ENCODE data around the gene BMPR2. TPM values are rescaled to one million over a fixed set of nuclear protein-coding genes. Genes with fewer than 3 reads are reported as not detected.
"Not testable (repeated sequence)": the region's sequence is repeated elsewhere in the genome, so short reads cannot be mapped to it uniquely, and the experiment has no call there.

The BMPR2 gene
- total RNA-seq, 6 experiments from 2014 or later, result 50.5 to 59.4 (median 56.4) TPM

DNA sequence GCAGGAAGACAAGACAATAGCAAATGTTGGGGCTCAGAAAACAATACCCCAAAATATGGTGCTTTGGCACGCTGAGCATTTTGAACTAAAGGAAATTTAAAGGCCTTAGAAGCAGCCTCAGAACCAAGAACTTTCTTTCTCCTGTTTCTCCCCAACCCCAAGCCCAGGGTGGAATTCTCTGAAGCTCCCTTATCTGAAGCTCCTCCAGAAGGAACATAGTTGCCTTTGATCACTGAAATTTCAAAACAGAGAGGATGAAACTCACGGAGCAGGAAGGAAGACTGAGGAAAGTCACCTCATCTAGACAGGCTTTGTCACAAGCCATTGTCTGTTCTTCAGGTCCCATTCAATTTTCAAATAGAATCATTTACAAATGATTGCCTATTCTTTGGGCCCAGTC lies 15.5 kb upstream of the BMPR2 start:
- no peak overlapping the region for H3K4me3 Mint-ChIP-seq
- no peaks in the 10 kb centered on the region for H3K27me3 Mint-ChIP-seq (ENCODE audit: insufficient read depth)
- TF ChIP-seq, protein P1, sequence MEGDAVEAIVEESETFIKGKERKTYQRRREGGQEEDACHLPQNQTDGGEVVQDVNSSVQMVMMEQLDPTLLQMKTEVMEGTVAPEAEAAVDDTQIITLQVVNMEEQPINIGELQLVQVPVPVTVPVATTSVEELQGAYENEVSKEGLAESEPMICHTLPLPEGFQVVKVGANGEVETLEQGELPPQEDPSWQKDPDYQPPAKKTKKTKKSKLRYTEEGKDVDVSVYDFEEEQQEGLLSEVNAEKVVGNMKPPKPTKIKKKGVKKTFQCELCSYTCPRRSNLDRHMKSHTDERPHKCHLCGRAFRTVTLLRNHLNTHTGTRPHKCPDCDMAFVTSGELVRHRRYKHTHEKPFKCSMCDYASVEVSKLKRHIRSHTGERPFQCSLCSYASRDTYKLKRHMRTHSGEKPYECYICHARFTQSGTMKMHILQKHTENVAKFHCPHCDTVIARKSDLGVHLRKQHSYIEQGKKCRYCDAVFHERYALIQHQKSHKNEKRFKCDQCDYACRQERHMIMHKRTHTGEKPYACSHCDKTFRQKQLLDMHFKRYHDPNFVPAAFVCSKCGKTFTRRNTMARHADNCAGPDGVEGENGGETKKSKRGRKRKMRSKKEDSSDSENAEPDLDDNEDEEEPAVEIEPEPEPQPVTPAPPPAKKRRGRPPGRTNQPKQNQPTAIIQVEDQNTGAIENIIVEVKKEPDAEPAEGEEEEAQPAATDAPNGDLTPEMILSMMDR (IDR thresholded peaks at IDR 0.05), result no peak
- no peak for DNase-seq
- peaks cover 9% of the 10 kb centered on the region for H3K4me1 Mint-ChIP-seq (ENCODE audit: low read depth)
- no peak overlapping the region for H3K27ac Mint-ChIP-seq
- no peaks in the 10 kb centered on the region for H3K36me3 Mint-ChIP-seq (ENCODE audit: low read depth)
- H3K9me3 Mint-ChIP-seq, result no peaks in the 10 kb centered on the region

DNA sequence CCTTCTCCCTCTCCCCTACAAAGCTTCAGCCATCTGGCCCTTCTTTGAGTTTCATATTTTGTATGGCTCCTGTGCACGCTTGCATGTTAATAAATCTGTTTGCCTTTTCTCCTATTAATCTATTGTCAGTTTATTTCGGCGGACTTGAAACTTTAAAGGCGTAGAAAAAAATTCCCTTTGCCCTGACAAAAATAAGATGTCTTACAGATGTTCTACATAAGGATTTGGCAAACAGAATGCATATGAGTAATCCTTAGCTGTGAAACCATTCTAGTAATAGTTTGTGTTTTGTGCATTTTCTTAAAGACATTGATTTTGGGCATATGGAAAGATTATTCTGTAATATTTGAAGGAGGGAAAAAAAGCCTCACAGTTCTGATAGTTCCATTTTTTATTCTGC lies 15.0 kb upstream of the BMPR2 start:
- TF ChIP-seq, protein P1 (IDR thresholded peaks at IDR 0.05), result no peak
- no peak for DNase-seq
- Mint-ChIP-seq H3K4me1 (ENCODE audit: low read depth) (peaks cover 9% of the 10 kb centered on the region), H3K27me3 (ENCODE audit: insufficient read depth) (no peaks in the 10 kb centered on the region), H3K27ac (no peak overlapping the region), H3K4me3 (no peak overlapping the region), H3K9me3 (no peaks in the 10 kb centered on the region), H3K36me3 (ENCODE audit: low read depth) (no peaks in the 10 kb centered on the region)

DNA sequence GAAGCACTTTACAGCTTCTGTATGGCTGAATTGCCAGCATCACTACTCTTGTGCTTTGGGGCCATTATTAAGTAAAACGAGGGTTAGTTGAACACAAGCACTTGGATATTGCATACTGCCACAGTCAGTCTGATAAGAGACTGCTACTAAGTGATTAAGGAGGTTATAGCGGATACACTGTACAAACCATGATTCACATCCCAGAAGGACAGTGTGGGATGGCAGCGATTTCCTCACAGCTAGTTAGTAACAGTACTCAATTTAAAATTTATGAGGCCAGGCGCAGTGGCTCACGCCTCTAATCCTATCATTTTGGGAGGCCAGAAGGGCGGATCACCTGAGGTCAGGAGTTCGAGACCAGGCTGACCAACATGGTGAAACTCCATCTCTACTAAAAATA lies 2.6 kb upstream of the BMPR2 start:
- Mint-ChIP-seq H3K9me3 (no peaks in the 10 kb centered on the region), H3K4me1 (ENCODE audit: low read depth) (peaks cover 13% of the 10 kb centered on the region), H3K27me3 (ENCODE audit: insufficient read depth) (peaks cover 8% of the 10 kb centered on the region), H3K4me3 (no peak overlapping the region), H3K36me3 (ENCODE audit: low read depth) (peaks cover 13% of the 10 kb centered on the region), H3K27ac (0 out of 2 replicates have a peak overlapping the region, but pooled peaks have one; percentile 18)
- TF ChIP-seq, protein P1 (IDR thresholded peaks at IDR 0.05), result no peak
- DNase-seq, result no peak

DNA sequence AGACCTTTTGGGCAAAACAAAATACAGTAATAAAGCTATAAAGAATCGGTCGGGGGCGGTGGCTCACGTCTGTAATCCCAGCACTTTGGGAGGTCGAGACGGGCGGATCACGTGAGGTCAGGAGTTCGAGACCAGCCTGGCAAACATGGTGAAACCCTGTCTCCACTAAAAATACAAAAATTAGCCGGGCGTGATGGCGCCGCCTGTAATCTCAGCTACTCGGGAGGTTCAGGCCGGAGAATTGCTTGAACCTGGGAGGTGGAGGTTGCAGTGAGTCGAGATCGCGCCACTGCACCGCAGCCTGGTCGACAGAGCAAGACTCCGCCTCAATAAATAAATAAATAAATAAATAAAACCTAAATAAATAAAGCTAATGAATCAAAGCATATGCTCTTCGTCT lies 1.7 kb upstream of the BMPR2 start:
- H3K4me1 Mint-ChIP-seq (ENCODE audit: low read depth), result peaks cover 13% of the 10 kb centered on the region
- peak overlapping the region; percentile 99 for H3K4me3 Mint-ChIP-seq
- not testable (repeated sequence) for DNase-seq; H3K27me3 Mint-ChIP-seq (ENCODE audit: insufficient read depth); H3K9me3 Mint-ChIP-seq
- peak overlapping the region; percentile 100 for H3K27ac Mint-ChIP-seq
- H3K36me3 Mint-ChIP-seq (ENCODE audit: low read depth), result peaks cover 13% of the 10 kb centered on the region

DNA sequence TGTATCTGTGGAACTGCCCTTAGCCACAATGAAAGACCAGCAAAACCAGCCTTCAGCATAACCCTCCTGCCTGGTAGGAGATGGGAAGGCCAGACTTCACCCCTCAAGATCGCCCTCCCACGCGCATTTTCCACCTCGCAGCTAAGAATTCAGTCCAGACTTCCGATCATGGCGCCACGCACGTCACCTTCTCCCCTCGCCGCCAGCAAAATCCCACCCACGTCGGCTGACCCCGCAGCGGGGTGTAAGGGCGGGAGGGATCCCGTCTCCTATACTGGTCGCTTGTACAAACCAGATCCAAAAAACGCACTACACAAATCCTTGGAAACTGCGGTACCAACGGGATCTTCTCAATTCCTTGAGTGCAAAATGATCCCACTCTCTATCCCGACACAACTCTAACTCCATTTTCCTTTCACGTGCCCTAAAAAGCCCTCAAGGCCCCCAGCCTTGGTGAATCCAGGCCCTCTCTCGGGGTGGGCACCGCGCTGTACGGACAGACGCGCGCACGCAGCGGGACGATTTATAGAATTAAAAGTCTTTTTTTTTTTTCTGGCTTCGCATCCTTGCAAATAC lies 1.0 kb upstream of the BMPR2 start:
- peak; percentile 41 for DNase-seq
- Mint-ChIP-seq H3K27me3 (ENCODE audit: insufficient read depth) (peaks cover 8% of the 10 kb centered on the region), H3K27ac (peak overlapping the region; percentile 100), H3K9me3 (no peaks in the 10 kb centered on the region), H3K36me3 (ENCODE audit: low read depth) (peaks cover 13% of the 10 kb centered on the region), H3K4me1 (ENCODE audit: low read depth) (peaks cover 21% of the 10 kb centered on the region), H3K4me3 (peak overlapping the region; percentile 99)
- TF ChIP-seq, protein P1 (IDR thresholded peaks at IDR 0.05), result peak; percentile 20; the same call in 1 of the 2 replicates

DNA sequence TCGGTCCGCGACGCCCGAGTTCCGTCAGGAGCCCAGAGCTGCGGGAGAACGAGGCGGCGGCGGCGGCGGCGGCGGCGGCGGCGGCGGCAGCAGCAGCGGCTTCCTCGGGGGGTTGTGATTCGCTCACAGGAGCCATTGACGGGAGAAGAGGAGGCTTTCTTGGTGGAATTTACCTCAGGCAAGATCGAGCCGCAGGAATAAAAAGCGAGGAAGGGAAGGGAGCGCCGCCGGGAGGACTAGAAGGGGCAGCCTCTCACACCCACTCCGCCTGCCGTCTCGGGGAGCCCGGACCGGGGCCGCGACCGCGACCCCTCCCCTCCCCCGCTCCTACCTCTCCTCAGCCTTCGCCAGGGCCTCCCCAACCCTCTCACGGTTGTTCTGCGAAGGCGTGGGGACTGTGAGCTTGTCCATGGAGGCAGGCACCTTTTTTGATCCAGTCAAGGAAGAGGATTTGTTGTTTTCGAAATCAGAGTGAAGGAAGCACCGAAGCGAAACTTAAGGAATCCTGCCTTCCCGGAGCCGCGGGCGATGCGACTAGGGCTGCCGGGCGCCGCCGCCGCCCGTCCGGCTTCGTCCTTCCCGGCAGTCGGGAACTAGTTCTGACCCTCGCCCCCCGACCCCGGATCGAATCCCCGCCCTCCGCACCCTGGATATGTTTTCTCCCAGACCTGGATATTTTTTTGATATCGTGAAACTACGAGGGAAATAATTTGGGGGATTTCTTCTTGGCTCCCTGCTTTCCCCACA lies 506 bp downstream of the BMPR2 start:
- peak; percentile 35 for DNase-seq
- Mint-ChIP-seq H3K4me3 (peak overlapping the region; percentile 99), H3K27me3 (ENCODE audit: insufficient read depth) (peaks cover 7% of the 10 kb centered on the region), H3K9me3 (no peaks in the 10 kb centered on the region), H3K27ac (peak overlapping the region; percentile 100), H3K4me1 (ENCODE audit: low read depth) (peaks cover 30% of the 10 kb centered on the region), H3K36me3 (ENCODE audit: low read depth) (peaks cover 20% of the 10 kb centered on the region)
- TF ChIP-seq, protein P1 (IDR thresholded peaks at IDR 0.05), result no peak

Measured in HFFc6 (cell line).